Trophoblast cell (in vitro differentiated cells and primary cell): Measurements from ENCODE around the gene CNR1.

Experiments used
- DNase-seq, 2 donors: peaks; one replicate each; pipeline ENCODE4 v3.0.0-alpha.2; 2016
- H2AFZ ChIP-seq: 2 replicates; pipeline ENCODE4 v1.6.1; 2013; ENCODE audit warnings: low read length, moderate library complexity, mild to moderate bottlenecking; ENCODE audit not compliant: insufficient read depth, poor library complexity
- H2AK5ac ChIP-seq: 2 replicates; pipeline ENCODE4 v1.6.1; 2013; ENCODE audit warnings: mild to moderate bottlenecking, low read length
- H2BK120ac ChIP-seq: 2 replicates; pipeline ENCODE4 v1.6.1; 2013; ENCODE audit warnings: low read length, mild to moderate bottlenecking, moderate library complexity; ENCODE audit not compliant: insufficient read depth, poor library complexity
- H2BK12ac ChIP-seq: 2 replicates; pipeline ENCODE4 v1.6.1; 2013; ENCODE audit warnings: mild to moderate bottlenecking, low read length, moderate library complexity
- H2BK5ac ChIP-seq: 2 replicates; pipeline ENCODE4 v1.6.1; 2013; ENCODE audit warnings: low read length, low read depth, moderate library complexity, mild to moderate bottlenecking; ENCODE audit not compliant: poor library complexity
- H3K14ac ChIP-seq: 2 replicates; pipeline ENCODE4 v1.6.1; 2013; ENCODE audit warnings: mild to moderate bottlenecking, low read length
- H3K18ac ChIP-seq: 2 replicates; pipeline ENCODE4 v1.6.1; 2013; ENCODE audit warnings: mild to moderate bottlenecking, low read length
- H3K23ac ChIP-seq: 2 replicates; pipeline ENCODE4 v1.6.1; 2013; ENCODE audit warnings: low read length
- H3K27ac ChIP-seq: 2 replicates; pipeline ENCODE4 v1.5.1; 2013; ENCODE audit warnings: low read depth, mild to moderate bottlenecking, inconsistent platforms, low read length, moderate library complexity
- H3K27me3 ChIP-seq: 2 replicates; pipeline ENCODE4 v1.6.1; 2013; ENCODE audit warnings: inconsistent platforms, mild to moderate bottlenecking, low read length, moderate library complexity; ENCODE audit not compliant: insufficient read depth
- H3K36me3 ChIP-seq, 2 experiments: 1 replicate in 1 of 2; 2 replicates in 1 of 2; pipeline ENCODE4 v1.6.1; 2013; ENCODE audit warnings: low read length in 2 of 2, mild to moderate bottlenecking in 2 of 2, moderate library complexity in 1 of 2; ENCODE audit not compliant: insufficient read depth in 2 of 2, control insufficient read depth in 1 of 2
- H3K4ac ChIP-seq: 2 replicates; pipeline ENCODE4 v1.6.1; 2013; ENCODE audit warnings: low read depth, mild to moderate bottlenecking, low read length, moderate library complexity
- H3K4me1 ChIP-seq, 2 experiments: 1 replicate in 1 of 2; 2 replicates in 1 of 2; pipeline ENCODE4 v1.6.1; 2013; ENCODE audit warnings: low read length in 2 of 2, mild to moderate bottlenecking in 2 of 2, moderate library complexity in 1 of 2; ENCODE audit not compliant: insufficient read depth in 2 of 2, control insufficient read depth in 1 of 2
- H3K4me2 ChIP-seq: 2 replicates; pipeline ENCODE4 v1.6.1; 2013; ENCODE audit warnings: inconsistent platforms, mild to moderate bottlenecking, low read length, moderate library complexity
- H3K4me3 ChIP-seq: 2 replicates; pipeline ENCODE4 v1.5.1; 2013; ENCODE audit warnings: mild to moderate bottlenecking, low read depth, low read length, inconsistent platforms
- H3K79me1 ChIP-seq: one replicate; pipeline ENCODE4 v1.6.1; 2013; ENCODE audit warnings: low read length
- H3K79me2 ChIP-seq: 2 replicates; pipeline ENCODE4 v1.6.1; 2013; ENCODE audit warnings: low read length, mild to moderate bottlenecking; ENCODE audit not compliant: control insufficient read depth, insufficient read depth, poor library complexity
- H3K9ac ChIP-seq: 2 replicates; pipeline ENCODE4 v1.6.1; 2013; ENCODE audit warnings: mild to moderate bottlenecking, low read length
- H3K9me3 ChIP-seq: 2 replicates; pipeline ENCODE4 v1.6.1; 2013; ENCODE audit warnings: low read depth, mild to moderate bottlenecking, control low read depth, inconsistent platforms, low read length; ENCODE audit not compliant: insufficient read depth
- H4K12ac ChIP-seq: 2 replicates; pipeline ENCODE4 v1.6.1; 2013; ENCODE audit warnings: low read depth, mild to moderate bottlenecking, low read length, moderate library complexity
- H4K8ac ChIP-seq: 2 replicates; pipeline ENCODE4 v1.6.1; 2013; ENCODE audit warnings: low read depth, mild to moderate bottlenecking, low read length, moderate library complexity
- H4K91ac ChIP-seq: one replicate; pipeline ENCODE4 v1.6.1; 2013; ENCODE audit warnings: low read depth, mild to moderate bottlenecking, low read length, moderate library complexity
- WGBS: extraction: QIAGEN DNeasy Blood & Tissue Kit; methylation state at CpG from one replicate; pipeline ENCODE4 v1.1.7; 2013; ENCODE audit warnings: missing lambda C conversion rate; ENCODE audit not compliant: insufficient read length, insufficient coverage; ENCODE audit errors: extremely low coverage; 5-methylcytosine and 5-hydroxymethylcytosine counted together

The CNR1 gene

GRCh38 chr6:88177961-88178464 is 11.9 kb upstream of the CNR1 start:
- Histone ChIP-seq H2AFZ (no peak overlapping the region), H2BK5ac (no peak overlapping the region), H4K12ac (no peak overlapping the region), H3K14ac (no peak overlapping the region), H3K4me1 (no peaks in the 10 kb centered on the region), H3K4ac (no peak overlapping the region), H3K18ac (no peak overlapping the region), H4K91ac (no peak overlapping the region), H3K23ac (no peak overlapping the region), H3K4me2 (no peak overlapping the region), H3K27me3 (no peaks in the 10 kb centered on the region), H2BK120ac (no peak overlapping the region), H3K27ac (no peak overlapping the region), H3K9me3 (no peaks in the 10 kb centered on the region), H3K79me1 (no peaks in the 10 kb centered on the region), H3K9ac (no peak overlapping the region), H4K8ac (no peak overlapping the region), H3K4me3 (no peak overlapping the region), H3K36me3 (no peaks in the 10 kb centered on the region), H3K79me2 (no peaks in the 10 kb centered on the region), H2BK12ac (no peak overlapping the region), H2AK5ac (no peak overlapping the region)
- DNase-seq, result peak in 1 of 2 donors; percentile 29
- no CpG with 5 or more reads among the region's 3 CpGs for WGBS

GRCh38 chr6:88174906-88175305 is 8.8 kb upstream of the CNR1 start:
- Histone ChIP-seq H2AK5ac (no peak overlapping the region), H3K4me1 (no peaks in the 10 kb centered on the region), H3K9me3 (no peaks in the 10 kb centered on the region), H3K36me3 (no peaks in the 10 kb centered on the region), H4K91ac (no peak overlapping the region), H4K8ac (no peak overlapping the region), H2BK120ac (no peak overlapping the region), H3K27me3 (peaks cover 4% of the 10 kb centered on the region), H4K12ac (no peak overlapping the region), H2BK5ac (no peak overlapping the region), H3K79me2 (no peaks in the 10 kb centered on the region), H2BK12ac (no peak overlapping the region), H3K14ac (no peak overlapping the region), H3K9ac (no peak overlapping the region), H3K27ac (no peak overlapping the region), H3K4ac (no peak overlapping the region), H3K4me2 (no peak overlapping the region), H3K79me1 (no peaks in the 10 kb centered on the region), H3K4me3 (no peak overlapping the region), H3K23ac (no peak overlapping the region), H3K18ac (no peak overlapping the region), H2AFZ (no peak overlapping the region)
- no CpG with 5 or more reads among the region's 4 CpGs for WGBS
- no peak for DNase-seq

GRCh38 chr6:88171312-88171711 is 5.2 kb upstream of the CNR1 start:
- Histone ChIP-seq H3K79me1 (no peaks in the 10 kb centered on the region), H3K4me1 (peaks cover 0 to 9% of the 10 kb centered on the region in 2 experiments), H3K4ac (no peak overlapping the region), H2BK12ac (no peak overlapping the region), H3K4me2 (no peak overlapping the region), H2AFZ (no peak overlapping the region), H4K91ac (no peak overlapping the region), H3K14ac (no peak overlapping the region), H3K79me2 (no peaks in the 10 kb centered on the region), H4K8ac (no peak overlapping the region), H3K36me3 (no peaks in the 10 kb centered on the region), H3K9me3 (no peaks in the 10 kb centered on the region), H2BK120ac (no peak overlapping the region), H2BK5ac (no peak overlapping the region), H4K12ac (no peak overlapping the region), H3K18ac (no peak overlapping the region), H3K27ac (no peak overlapping the region), H3K23ac (no peak overlapping the region), H3K4me3 (no peak overlapping the region), H3K27me3 (peaks cover 25% of the 10 kb centered on the region), H2AK5ac (no peak overlapping the region), H3K9ac (no peak overlapping the region)
- WGBS, result no CpG with 5 or more reads among the region's 2 CpGs
- no peak for DNase-seq

- H3K79me1 ChIP-seq, result no peaks in the 10 kb centered on the region
- no peaks in the 10 kb centered on the region for H3K79me2 ChIP-seq
- no peak overlapping the region for H2AFZ ChIP-seq
- no peak overlapping the region for H4K8ac ChIP-seq
- H3K4me2 ChIP-seq, result no peak overlapping the region
- no peak for DNase-seq
- H3K36me3 ChIP-seq, result no peaks in the 10 kb centered on the region
- no peak overlapping the region for H2BK12ac ChIP-seq
- no peak overlapping the region for H4K91ac ChIP-seq
- H3K9me3 ChIP-seq, result peaks cover 3% of the 10 kb centered on the region
- H2BK120ac ChIP-seq, result no peak overlapping the region
- H3K4me3 ChIP-seq, result no peak overlapping the region
- H3K18ac ChIP-seq, result no peak overlapping the region
- no peak overlapping the region for H3K4ac ChIP-seq
- no peak overlapping the region for H2BK5ac ChIP-seq
- H3K9ac ChIP-seq, result no peak overlapping the region
- no peak overlapping the region for H3K14ac ChIP-seq
- H3K4me1 ChIP-seq, result peaks cover 4 to 15% of the 10 kb centered on the region in 2 experiments
- no peak overlapping the region for H2AK5ac ChIP-seq
- peaks cover 36% of the 10 kb centered on the region for H3K27me3 ChIP-seq
- no peak overlapping the region for H3K27ac ChIP-seq
- no peak overlapping the region for H3K23ac ChIP-seq
- no peak overlapping the region for H4K12ac ChIP-seq
- WGBS, result no CpG with 5 or more reads among the region's 3 CpGs
Measured at GRCh38 chr6:88168362-88168761, 2.2 kb upstream of the CNR1 start.
